Mesenchymal stem cell (in vitro differentiated cells and primary cell): ENCODE data around the gene UCN3.
"Not testable (repeated sequence)": the region's sequence is repeated elsewhere in the genome, so short reads cannot be mapped to it uniquely, and the experiment has no call there.

ENCODE experiments used
- DNase-seq: peaks from one replicate; pipeline ENCODE4 v3.0.0-alpha.2; 2013
- H2AFZ ChIP-seq: one replicate; pipeline ENCODE4 v1.6.1; 2013; ENCODE audit warnings: low read depth, mild to moderate bottlenecking, control low read depth, inconsistent platforms, low read length, moderate library complexity
- H2AK5ac ChIP-seq: 2 replicates; pipeline ENCODE4 v1.6.1; 2013; ENCODE audit warnings: low read length, moderate library complexity, mild to moderate bottlenecking, inconsistent platforms; ENCODE audit not compliant: severe bottlenecking
- H2BK120ac ChIP-seq: one replicate; pipeline ENCODE4 v1.6.1; 2013; ENCODE audit warnings: low read depth, mild to moderate bottlenecking, inconsistent platforms, low read length, moderate library complexity
- H2BK12ac ChIP-seq, 2 experiments: one replicate each; pipeline ENCODE4 v1.6.1; 2013; ENCODE audit warnings: inconsistent platforms in 2 of 2, low read length in 2 of 2, mild to moderate bottlenecking in 2 of 2, moderate library complexity in 2 of 2, control low read depth in 1 of 2
- H2BK15ac ChIP-seq: one replicate; pipeline ENCODE4 v1.6.1; 2013; ENCODE audit warnings: mild to moderate bottlenecking, low read depth, inconsistent platforms; ENCODE audit not compliant: poor library complexity, severe bottlenecking
- H2BK5ac ChIP-seq: 2 replicates; pipeline ENCODE4 v1.6.1; 2013; ENCODE audit warnings: low read depth, mild to moderate bottlenecking, low read length, control low read depth, inconsistent platforms; ENCODE audit not compliant: poor library complexity, severe bottlenecking
- H3K14ac ChIP-seq, 2 experiments: one replicate each; pipeline ENCODE4 v1.6.1; 2013; ENCODE audit warnings: inconsistent platforms in 2 of 2, low read length in 2 of 2, control low read depth in 1 of 2, mild to moderate bottlenecking in 1 of 2, moderate library complexity in 1 of 2
- H3K18ac ChIP-seq, 2 experiments: one replicate each; pipeline ENCODE4 v1.6.1; 2013; ENCODE audit warnings: inconsistent platforms in 2 of 2, low read length in 2 of 2, control low read depth in 1 of 2, low read depth in 1 of 2, mild to moderate bottlenecking in 1 of 2
- H3K23ac ChIP-seq, 2 experiments: one replicate each; pipeline ENCODE4 v1.6.1; 2013; ENCODE audit warnings: inconsistent platforms in 2 of 2, low read length in 2 of 2, mild to moderate bottlenecking in 2 of 2, moderate library complexity in 2 of 2, control low read depth in 1 of 2
- H3K27ac ChIP-seq: 2 replicates; pipeline ENCODE4 v1.5.1; 2013; ENCODE audit warnings: mild to moderate bottlenecking, moderate library complexity, low read length, control low read depth, inconsistent platforms; ENCODE audit not compliant: poor library complexity, severe bottlenecking
- H3K27me3 ChIP-seq, 2 experiments: 2 replicates each; pipeline versions ENCODE4 v1.6.1 to v1.7.0; 2013; ENCODE audit warnings: low read length in 2 of 2, mild to moderate bottlenecking in 2 of 2, moderate library complexity in 2 of 2, control low read depth in 1 of 2, inconsistent platforms in 1 of 2; ENCODE audit not compliant: control insufficient read depth in 1 of 2, insufficient read depth in 1 of 2
- H3K36me3 ChIP-seq, 2 experiments: 2 replicates each; pipeline versions ENCODE4 v1.6.1 to v1.7.0; 2013; ENCODE audit warnings: low read length in 2 of 2, control low read depth in 1 of 2, inconsistent platforms in 1 of 2, low read depth in 1 of 2, mild to moderate bottlenecking in 1 of 2; ENCODE audit not compliant: insufficient read depth in 2 of 2, control insufficient read depth in 1 of 2
- H3K4ac ChIP-seq, 2 experiments: one replicate each; pipeline ENCODE4 v1.6.1; 2013; ENCODE audit warnings: inconsistent platforms in 2 of 2, low read length in 2 of 2, mild to moderate bottlenecking in 2 of 2, moderate library complexity in 2 of 2, control low read depth in 1 of 2, low read depth in 1 of 2
- H3K4me1 ChIP-seq: 2 replicates; pipeline ENCODE4 v1.6.1; 2013; ENCODE audit warnings: low read depth, low read length, control low read depth; ENCODE audit not compliant: control insufficient read depth, insufficient read depth
- H3K4me2 ChIP-seq: 2 replicates; pipeline ENCODE4 v1.6.1; 2013; ENCODE audit warnings: low read length, mild to moderate bottlenecking, inconsistent platforms; ENCODE audit not compliant: poor library complexity, severe bottlenecking
- H3K4me3 ChIP-seq, 2 experiments: 2 replicates each; pipeline versions ENCODE4 v1.5.1 to v1.7.0; 2013; ENCODE audit warnings: low read length in 2 of 2, mild to moderate bottlenecking in 2 of 2, control low read depth in 1 of 2, low read depth in 1 of 2; ENCODE audit not compliant: insufficient read depth in 1 of 2
- H3K79me1 ChIP-seq: replicated peaks from 2 replicates; pipeline ENCODE4 v1.6.1; 2013; ENCODE audit warnings: mild to moderate bottlenecking, control low read depth, low read length, inconsistent platforms; ENCODE audit not compliant: poor library complexity, severe bottlenecking
- H3K9ac ChIP-seq: 2 replicates; pipeline ENCODE4 v1.7.0; 2013; ENCODE audit warnings: mild to moderate bottlenecking, low read length, moderate library complexity
- H3K9me3 ChIP-seq: 2 replicates; pipeline ENCODE4 v1.7.0; 2013; ENCODE audit warnings: mild to moderate bottlenecking, low read length; ENCODE audit not compliant: control insufficient read depth
- H4K8ac ChIP-seq: one replicate; pipeline ENCODE4 v1.6.1; 2013; ENCODE audit warnings: inconsistent platforms, mild to moderate bottlenecking, low read length, moderate library complexity
- H4K91ac ChIP-seq: one replicate; pipeline ENCODE4 v1.6.1; 2013; ENCODE audit warnings: mild to moderate bottlenecking, low read length, inconsistent platforms
- WGBS: methylation state at CpG from one replicate; pipeline ENCODE4 v1.1.7; 2013; ENCODE audit warnings: mixed read lengths; 5-methylcytosine and 5-hydroxymethylcytosine counted together

UCN3 gene

GRCh38 chr10:5402798-5403197, 38.0 kb downstream of the UCN3 start:
- H3K4ac ChIP-seq = no peak overlapping the region
- H3K27ac ChIP-seq = no peak overlapping the region
- H2BK12ac ChIP-seq = no peak overlapping the region
- peak overlapping the region in 1 of 2 experiments; percentile 76 for H3K14ac ChIP-seq
- H3K36me3 ChIP-seq = no peaks in the 10 kb centered on the region
- no peak overlapping the region for H3K23ac ChIP-seq
- no peak overlapping the region for H4K91ac ChIP-seq
- no peak overlapping the region for H2AFZ ChIP-seq
- H2BK5ac ChIP-seq = no peak overlapping the region
- no peak overlapping the region for H3K9ac ChIP-seq
- H3K79me1 ChIP-seq = no peaks in the 10 kb centered on the region
- H3K4me3 ChIP-seq = no peak overlapping the region
- H2BK120ac ChIP-seq = no peak overlapping the region
- H3K4me1 ChIP-seq = no peaks in the 10 kb centered on the region
- H3K27me3 ChIP-seq = peaks cover 0 to 9% of the 10 kb centered on the region in 2 experiments
- whole genome bisulfite sequencing = 82% methylated on average over 3 of the region's 3 CpGs
- no peak for DNase-seq
- H2BK15ac ChIP-seq = no peak overlapping the region
- no peak overlapping the region for H3K18ac ChIP-seq
- no peak overlapping the region for H3K4me2 ChIP-seq
- no peaks in the 10 kb centered on the region for H3K9me3 ChIP-seq
- H2AK5ac ChIP-seq = no peak overlapping the region
- H4K8ac ChIP-seq = no peak overlapping the region

- Histone ChIP-seq H3K9ac (no peak within 1 kb of the TSS), H3K79me1 (no peaks in the 10 kb centered on the region), H3K4me3 (no peak within 1 kb of the TSS), H2BK5ac (no peak within 1 kb of the TSS), H4K8ac (no peak within 1 kb of the TSS), H3K4me1 (no peaks in the 10 kb centered on the region), H3K4me2 (no peak within 1 kb of the TSS), H3K9me3 (no peaks in the 10 kb centered on the region), H4K91ac (no peak within 1 kb of the TSS), H3K4ac (no peak within 1 kb of the TSS), H2BK12ac (no peak within 1 kb of the TSS), H3K14ac (no peak within 1 kb of the TSS), H2AK5ac (no peak within 1 kb of the TSS), H2BK120ac (no peak within 1 kb of the TSS), H3K18ac (no peak within 1 kb of the TSS), H3K27me3 (peaks cover under 1 to 9% of the 10 kb centered on the region in 2 experiments), H3K36me3 (no peaks in the 10 kb centered on the region), H2BK15ac (no peak within 1 kb of the TSS), H3K27ac (no peak within 1 kb of the TSS), H3K23ac (no peak within 1 kb of the TSS), H2AFZ (no peak within 1 kb of the TSS)
- 74% methylated on average over 6 of the region's 8 CpGs for WGBS
- DNase-seq = no peak
Observed at GRCh38 chr10:5404208-5405041, 39.7 kb downstream of the UCN3 start, which contains the start of gene TUBAL3. Gene TUBAL3, minus strand, starts transcription at chr10:5404828. Its CDS starts 36 bp downstream, at chr10:5404792.

GRCh38 chr10:5406918-5407317, 42.2 kb downstream of the UCN3 start:
- Histone ChIP-seq H3K4ac (no peak overlapping the region), H2BK5ac (no peak overlapping the region), H4K91ac (no peak overlapping the region), H3K23ac (no peak overlapping the region), H3K27me3 (peaks cover 6 to 9% of the 10 kb centered on the region in 2 experiments), H2BK120ac (no peak overlapping the region), H3K27ac (no peak overlapping the region), H4K8ac (no peak overlapping the region), H3K18ac (no peak overlapping the region), H3K4me2 (no peak overlapping the region), H2BK12ac (no peak overlapping the region), H3K36me3 (no peaks in the 10 kb centered on the region), H3K4me1 (no peaks in the 10 kb centered on the region), H3K9me3 (no peaks in the 10 kb centered on the region), H3K14ac (no peak overlapping the region), H2AFZ (no peak overlapping the region), H2BK15ac (no peak overlapping the region), H2AK5ac (no peak overlapping the region), H3K9ac (no peak overlapping the region), H3K4me3 (no peak overlapping the region), H3K79me1 (no peaks in the 10 kb centered on the region)
- DNase-seq = no peak
- 38% methylated on average over 1 of the region's 1 CpG for WGBS

GRCh38 chr10:5410787-5411186, 46.0 kb downstream of the UCN3 start:
- H3K14ac ChIP-seq, H4K8ac ChIP-seq, H3K9me3 ChIP-seq, DNase-seq, H2BK120ac ChIP-seq, H3K36me3 ChIP-seq, H3K4me3 ChIP-seq, H3K27me3 ChIP-seq, H3K18ac ChIP-seq, H3K4me1 ChIP-seq, H3K79me1 ChIP-seq, H4K91ac ChIP-seq, H2AFZ ChIP-seq, H2BK12ac ChIP-seq, H3K23ac ChIP-seq, H3K27ac ChIP-seq, H2BK15ac ChIP-seq, H3K4ac ChIP-seq, H3K9ac ChIP-seq, H2AK5ac ChIP-seq, H2BK5ac ChIP-seq, H3K4me2 ChIP-seq: not testable (repeated sequence)
